Osteoblast (primary cell): ENCODE data around the gene PRR23E. TPM values are rescaled to one million over a fixed set of nuclear protein-coding genes. Genes with fewer than 3 reads are reported as not detected.

Source experiments
- DNase-seq: peaks from one replicate; pipeline ENCODE4 v3.0.0; 2011; ENCODE audit warnings: low spot score, mixed read lengths; ENCODE audit not compliant: insufficient read length; ENCODE audit errors: missing footprints
- H2AFZ ChIP-seq: 2 replicates; pipeline ENCODE4 v1.6.0; 2011; ENCODE audit warnings: mild to moderate bottlenecking, low read length
- H3K27ac ChIP-seq: 2 replicates; pipeline ENCODE4 v1.5.1; 2011; ENCODE audit warnings: mild to moderate bottlenecking, low read depth, low read length, moderate library complexity
- H3K27me3 ChIP-seq: 2 replicates; pipeline ENCODE4 v1.6.0; 2012; ENCODE audit warnings: mild to moderate bottlenecking, control low read depth, inconsistent platforms, low read length, moderate library complexity; ENCODE audit not compliant: insufficient read depth
- H3K36me3 ChIP-seq: 2 replicates; pipeline ENCODE4 v1.5.1; 2011; ENCODE audit warnings: mild to moderate bottlenecking, low read length, control low read depth, moderate library complexity; ENCODE audit not compliant: insufficient read depth
- H3K4me1 ChIP-seq: 2 replicates; pipeline ENCODE4 v1.5.1; 2011; ENCODE audit warnings: mild to moderate bottlenecking, low read length, control low read depth, moderate library complexity; ENCODE audit not compliant: insufficient read depth
- H3K4me2 ChIP-seq: 2 replicates; pipeline ENCODE4 v1.6.0; 2011; ENCODE audit warnings: mild to moderate bottlenecking, low read length; ENCODE audit not compliant: insufficient read depth
- H3K4me3 ChIP-seq: fragments of 200-600 bp; sonication (generic); 3 replicates; pipeline ENCODE4 v1.5.1; 2012; ENCODE audit warnings: mild to moderate bottlenecking, low read length, inconsistent platforms; ENCODE audit not compliant: insufficient read depth
- H3K79me2 ChIP-seq: 2 replicates; pipeline ENCODE4 v1.6.0; 2012; ENCODE audit warnings: mild to moderate bottlenecking, low read length, control low read depth, inconsistent platforms; ENCODE audit not compliant: insufficient read depth
- H3K9me3 ChIP-seq: 2 replicates; pipeline ENCODE4 v1.5.1; 2011; ENCODE audit warnings: low read depth, low read length, control low read depth
- H4K20me1 ChIP-seq: 2 replicates; pipeline ENCODE4 v1.6.0; 2012; ENCODE audit warnings: mild to moderate bottlenecking, low read length, control low read depth; ENCODE audit not compliant: insufficient read depth
- total RNA-seq: library from RNA; depleted of rRNA; stranded (reverse); fragments of >200 nt; gene quantifications from 2 replicates; pipeline ENCODE4 v1.2.3, GENCODE V29; 2012
- TF ChIP-seq, protein P1 (sequence below): IDR thresholded peaks from 2 replicates; pipeline ENCODE4 v1.5.1; 2011; ENCODE audit warnings: mild to moderate bottlenecking, low read depth, low read length, moderate library complexity; ENCODE audit errors: extremely low read depth

Gene PRR23E
- total RNA-seq, 1 donor: not detected

DNA sequence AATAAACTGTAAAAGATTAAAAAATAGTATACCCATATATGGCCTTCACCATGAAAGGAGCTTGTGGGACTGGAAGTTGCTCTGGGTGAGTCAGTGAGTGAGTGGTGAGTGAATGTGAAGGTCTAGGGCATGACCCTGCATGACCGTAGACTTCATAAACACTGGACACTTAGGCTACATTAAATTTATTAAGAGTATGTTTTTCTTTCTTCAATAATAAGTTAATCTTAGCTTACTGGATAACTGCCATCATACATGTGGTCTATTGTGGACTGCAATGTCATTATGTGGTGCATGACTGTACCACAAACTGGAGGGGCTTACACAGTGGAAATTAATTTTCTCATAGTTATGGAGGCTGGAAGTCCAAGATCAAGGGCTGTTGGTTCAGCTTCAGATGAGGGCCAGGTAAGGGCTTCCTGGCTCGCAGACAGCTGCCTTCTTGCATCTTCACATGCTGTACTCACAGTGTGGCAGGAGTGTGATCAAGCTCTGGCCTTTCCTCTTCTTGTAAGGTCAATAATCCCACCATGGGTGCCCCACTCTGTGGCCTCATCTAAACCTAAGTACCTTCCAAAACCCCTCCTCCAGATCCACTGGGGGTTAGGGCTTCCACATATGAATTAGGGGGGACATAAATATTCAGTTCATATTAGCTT is 40.8 kb upstream of the PRR23E start:
- Histone ChIP-seq H3K4me2 (no peak overlapping the region), H3K4me1 (peaks cover 11% of the 10 kb centered on the region), H3K36me3 (no peaks in the 10 kb centered on the region), H2AFZ (no peak overlapping the region), H4K20me1 (no peaks in the 10 kb centered on the region), H3K9me3 (no peaks in the 10 kb centered on the region), H3K27me3 (peaks cover 8% of the 10 kb centered on the region), H3K4me3 (no peak overlapping the region), H3K27ac (no peak overlapping the region), H3K79me2 (no peaks in the 10 kb centered on the region)
- DNase-seq: no peak
- TF ChIP-seq, protein P1, sequence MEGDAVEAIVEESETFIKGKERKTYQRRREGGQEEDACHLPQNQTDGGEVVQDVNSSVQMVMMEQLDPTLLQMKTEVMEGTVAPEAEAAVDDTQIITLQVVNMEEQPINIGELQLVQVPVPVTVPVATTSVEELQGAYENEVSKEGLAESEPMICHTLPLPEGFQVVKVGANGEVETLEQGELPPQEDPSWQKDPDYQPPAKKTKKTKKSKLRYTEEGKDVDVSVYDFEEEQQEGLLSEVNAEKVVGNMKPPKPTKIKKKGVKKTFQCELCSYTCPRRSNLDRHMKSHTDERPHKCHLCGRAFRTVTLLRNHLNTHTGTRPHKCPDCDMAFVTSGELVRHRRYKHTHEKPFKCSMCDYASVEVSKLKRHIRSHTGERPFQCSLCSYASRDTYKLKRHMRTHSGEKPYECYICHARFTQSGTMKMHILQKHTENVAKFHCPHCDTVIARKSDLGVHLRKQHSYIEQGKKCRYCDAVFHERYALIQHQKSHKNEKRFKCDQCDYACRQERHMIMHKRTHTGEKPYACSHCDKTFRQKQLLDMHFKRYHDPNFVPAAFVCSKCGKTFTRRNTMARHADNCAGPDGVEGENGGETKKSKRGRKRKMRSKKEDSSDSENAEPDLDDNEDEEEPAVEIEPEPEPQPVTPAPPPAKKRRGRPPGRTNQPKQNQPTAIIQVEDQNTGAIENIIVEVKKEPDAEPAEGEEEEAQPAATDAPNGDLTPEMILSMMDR: no peak

DNA sequence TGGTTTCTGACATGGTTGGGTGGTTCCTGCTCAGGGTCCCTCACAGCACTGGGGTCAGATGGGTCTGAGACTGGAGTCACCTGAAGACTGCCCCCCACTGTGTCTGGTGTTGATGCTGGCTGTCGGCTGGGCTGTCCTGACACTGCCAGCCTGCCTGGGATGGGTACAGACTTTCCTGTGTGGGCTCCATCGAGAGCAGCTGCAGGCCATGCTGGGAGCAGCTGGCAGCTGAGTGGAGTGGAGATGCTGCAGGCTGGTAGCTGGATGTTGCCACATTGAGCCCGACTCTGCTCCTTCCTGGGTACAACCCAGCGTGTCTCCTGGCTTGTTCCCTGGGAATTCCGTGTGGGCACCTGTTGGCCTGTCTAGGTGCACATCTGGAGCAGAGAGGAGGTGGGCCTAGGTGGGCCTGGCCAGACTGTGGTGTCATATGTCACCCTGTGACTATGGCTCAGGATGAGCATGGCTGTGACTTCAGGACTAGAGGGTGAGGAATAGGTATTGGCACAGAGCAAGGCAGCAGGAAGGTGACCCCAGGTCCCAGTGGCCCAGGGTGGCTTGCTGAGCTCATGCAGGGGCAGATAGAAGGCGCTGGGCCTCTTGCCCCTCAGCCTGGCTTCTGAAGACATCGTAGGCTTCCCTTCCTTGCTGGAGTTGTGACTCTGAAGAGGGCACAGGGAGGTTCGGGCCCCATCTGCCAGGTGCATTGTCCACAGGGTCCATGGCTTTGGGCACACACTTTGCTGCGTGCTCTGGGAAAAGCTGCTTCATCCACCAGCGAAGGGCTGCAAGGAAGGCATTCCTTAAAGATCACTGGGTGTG is 40.0 kb upstream of the PRR23E start:
- Histone ChIP-seq H3K79me2 (no peaks in the 10 kb centered on the region), H3K4me1 (peaks cover 11% of the 10 kb centered on the region), H3K36me3 (no peaks in the 10 kb centered on the region), H3K27ac (no peak overlapping the region), H3K27me3 (peaks cover 13% of the 10 kb centered on the region), H2AFZ (no peak overlapping the region), H4K20me1 (no peaks in the 10 kb centered on the region), H3K9me3 (no peaks in the 10 kb centered on the region), H3K4me2 (no peak overlapping the region), H3K4me3 (no peak overlapping the region)
- TF ChIP-seq, protein P1: no peak
- DNase-seq: no peak

DNA sequence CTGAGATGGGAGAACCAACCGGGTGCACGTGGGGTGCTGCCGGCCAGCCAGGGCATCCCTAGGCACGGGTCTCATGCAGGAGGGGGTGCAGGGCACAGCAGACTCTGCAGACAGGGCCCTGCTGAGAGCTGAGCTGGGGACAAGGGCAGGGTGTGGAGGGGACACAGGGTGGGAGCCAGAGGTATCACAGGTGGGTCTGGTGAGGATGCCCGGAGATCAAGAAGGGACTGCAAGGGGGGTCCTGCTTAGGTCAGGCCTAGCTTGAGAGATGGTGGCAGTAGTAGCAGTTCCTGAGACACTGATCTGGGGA is 39.5 kb upstream of the PRR23E start:
- peaks cover 13% of the 10 kb centered on the region for H3K27me3 ChIP-seq
- H3K27ac ChIP-seq: no peak overlapping the region
- no peaks in the 10 kb centered on the region for H4K20me1 ChIP-seq
- H3K4me2 ChIP-seq: no peak overlapping the region
- peaks cover 11% of the 10 kb centered on the region for H3K4me1 ChIP-seq
- H3K36me3 ChIP-seq: no peaks in the 10 kb centered on the region
- no peak overlapping the region for H3K4me3 ChIP-seq
- TF ChIP-seq, protein P1: no peak
- H3K9me3 ChIP-seq: no peaks in the 10 kb centered on the region
- no peak for DNase-seq
- H3K79me2 ChIP-seq: no peaks in the 10 kb centered on the region
- H2AFZ ChIP-seq: no peak overlapping the region

DNA sequence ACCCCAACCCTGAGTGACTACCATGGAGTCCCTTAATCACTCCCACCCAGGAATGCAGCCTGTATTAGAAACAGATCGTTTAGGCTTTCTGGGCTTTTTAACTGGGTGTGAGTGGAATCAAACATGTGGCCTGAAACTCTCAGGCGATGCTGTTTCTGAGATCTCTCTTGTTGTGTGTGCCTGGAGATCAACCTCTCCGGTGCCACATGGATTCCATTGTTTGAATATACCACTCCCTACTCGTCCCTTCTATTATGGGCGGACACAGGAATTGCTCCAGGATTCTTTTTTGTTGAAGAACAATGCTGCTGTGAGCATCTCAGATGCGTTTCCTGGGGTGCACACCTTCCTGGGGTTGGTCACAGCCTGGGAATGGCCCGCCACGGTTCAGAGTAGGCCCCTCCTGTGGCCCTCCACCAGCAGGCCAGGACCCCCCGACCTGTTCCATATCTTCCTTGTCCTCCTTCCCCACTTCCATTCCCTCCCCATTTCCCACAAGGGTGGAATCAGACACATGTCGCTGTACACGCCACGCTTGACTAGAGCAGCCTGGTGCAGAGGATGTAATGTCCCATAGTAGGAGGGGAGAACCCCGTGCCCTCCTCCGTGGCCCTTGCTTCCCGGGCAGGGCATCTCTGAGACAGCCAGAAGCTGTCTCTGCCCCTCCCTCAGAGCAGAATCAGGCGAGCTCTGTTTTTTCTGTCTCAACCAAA is 36.4 kb upstream of the PRR23E start:
- no peaks in the 10 kb centered on the region for H3K36me3 ChIP-seq
- H3K79me2 ChIP-seq: no peaks in the 10 kb centered on the region
- no peaks in the 10 kb centered on the region for H4K20me1 ChIP-seq
- no peak overlapping the region for H2AFZ ChIP-seq
- H3K27ac ChIP-seq: no peak overlapping the region
- TF ChIP-seq, protein P1: no peak
- H3K9me3 ChIP-seq: no peaks in the 10 kb centered on the region
- H3K4me3 ChIP-seq: no peak overlapping the region
- H3K4me2 ChIP-seq: no peak overlapping the region
- H3K4me1 ChIP-seq: peaks cover 9% of the 10 kb centered on the region
- no peak for DNase-seq
- peaks cover 13% of the 10 kb centered on the region for H3K27me3 ChIP-seq
